ENCODE measurements around the gene MCU.

GRCh38 chr10:72692744-72692993 is 726 bp downstream of the MCU start:
- TF ChIP-seq JUND (IDR thresholded peaks at IDR 0.05) = no peak
- no peak for TF ChIP-seq CTCF (IDR thresholded peaks at IDR 0.05)
- TF ChIP-seq REST (IDR thresholded peaks at IDR 0.05; ENCODE audit: low read depth, low read length) = no peak
- no peak for TF ChIP-seq FOSL2 (IDR thresholded peaks at IDR 0.05; ENCODE audit: borderline replicate concordance, low read depth)
- no peak for TF ChIP-seq GATA2 (CRISPR knock-in tag; IDR thresholded peaks at IDR 0.05)
- no peak for TF ChIP-seq MAX (IDR thresholded peaks at IDR 0.05; ENCODE audit: low read depth)
- TF ChIP-seq EZH2phosphoT487 (IDR thresholded peaks at IDR 0.05; ENCODE audit: borderline replicate concordance, low read depth) = no peak
- TF ChIP-seq SMC3 (IDR thresholded peaks at IDR 0.05; ENCODE audit: low read depth, low read length) = no peak
- no peak for TF ChIP-seq YY1 (IDR thresholded peaks at IDR 0.05; ENCODE audit: low read depth)
- TF ChIP-seq SIN3A (IDR thresholded peaks at IDR 0.05; ENCODE audit: borderline replicate concordance, low read depth, low read length) = no peak; the same call in 1 of the 2 replicates
- TF ChIP-seq MEF2A (IDR thresholded peaks at IDR 0.05; ENCODE audit: borderline replicate concordance, low read depth) = no peak
- no peak for TF ChIP-seq USF1 (IDR thresholded peaks at IDR 0.05; ENCODE audit: borderline replicate concordance, low read depth)
- no peak for TF ChIP-seq PBX3 (IDR thresholded peaks at IDR 0.05)

Data from SK-N-SH (cell line).